Esophagus (tissue), 2 donors: ENCODE data around the gene CILP2. TPM values are rescaled to one million over a fixed set of nuclear protein-coding genes. Genes with fewer than 3 reads are reported as not detected.

Experiments
- H3K27ac ChIP-seq, 2 donors: one replicate each; pipeline ENCODE4 v1.5.1; 2013; ENCODE audit warnings: low read depth in 2 of 2, mild to moderate bottlenecking in 2 of 2, inconsistent platforms in 1 of 2, low read length in 1 of 2, moderate library complexity in 1 of 2
- H3K27me3 ChIP-seq, 2 donors: one replicate each; pipeline ENCODE4 v1.6.1; 2013; ENCODE audit warnings: low read length in 2 of 2, control low read depth in 1 of 2, mild to moderate bottlenecking in 1 of 2; ENCODE audit not compliant: insufficient read depth in 2 of 2, control insufficient read depth in 1 of 2
- H3K36me3 ChIP-seq, 2 donors: one replicate each; pipeline ENCODE4 v1.6.1; 2013; ENCODE audit warnings: low read length in 1 of 2; ENCODE audit not compliant: control insufficient read depth in 2 of 2, insufficient read depth in 2 of 2
- H3K4me1 ChIP-seq, 2 donors: one replicate each; pipeline ENCODE4 v1.6.1; 2013; ENCODE audit warnings: low read length in 1 of 2; ENCODE audit not compliant: control insufficient read depth in 2 of 2, insufficient read depth in 2 of 2
- H3K4me3 ChIP-seq, 2 donors: one replicate each; pipeline ENCODE4 v1.5.1; 2013; ENCODE audit warnings: low read length in 2 of 2, mild to moderate bottlenecking in 2 of 2, low read depth in 1 of 2, moderate library complexity in 1 of 2
- H3K9me3 ChIP-seq, 2 donors: one replicate each; pipeline ENCODE4 v1.6.1; 2013; ENCODE audit warnings: mild to moderate bottlenecking in 2 of 2, low read depth in 1 of 2, low read length in 1 of 2, moderate library complexity in 1 of 2; ENCODE audit not compliant: control insufficient read depth in 2 of 2, insufficient read depth in 1 of 2
- WGBS, 2 donors: extraction: QIAGEN DNeasy Blood & Tissue Kit; methylation state at CpG; one replicate each; pipeline ENCODE4 v1.1.7; 2013; 5-methylcytosine and 5-hydroxymethylcytosine counted together
- polyA plus RNA-seq, 2 donors: library from polyadenylated mRNA; stranded (reverse); fragments of 200-250 nt; gene quantifications; one replicate each; pipeline ENCODE4 v1.2.3, GENCODE V29; 2013
- donor health status: healthy with polysubstance abuse.
- donor health status: Bipolar disorder and iron deficiency.

Gene CILP2
- polyA plus RNA-seq, 2 donors: 0.01 to 0.02 TPM

GRCh38 chr19:19517235-19517619 is 20.8 kb upstream of the CILP2 start:
- Histone ChIP-seq H3K4me1 (peaks cover 0 to 11% of the 10 kb centered on the region in 2 donors), H3K36me3 (no peaks in the 10 kb centered on the region), H3K27ac (no peak overlapping the region), H3K27me3 (no peaks in the 10 kb centered on the region), H3K4me3 (peak overlapping the region in 1 of 2 donors; percentile 85), H3K9me3 (peaks cover 0 to 9% of the 10 kb centered on the region in 2 donors)
- 80 to 86% methylated on average over 10 of the region's 10 CpGs for WGBS, 2 donors

- Histone ChIP-seq H3K9me3 (no peaks in the 10 kb centered on the region), H3K36me3 (peaks cover 0 to 1% of the 10 kb centered on the region in 2 donors), H3K4me1 (no peaks in the 10 kb centered on the region), H3K27me3 (no peaks in the 10 kb centered on the region), H3K27ac (no peak overlapping the region), H3K4me3 (no peak overlapping the region)
- 77 to 85% methylated on average over 6 of the region's 6 CpGs for WGBS, 2 donors
Measured at GRCh38 chr19:19520989-19521388, 17.1 kb upstream of the CILP2 start.

GRCh38 chr19:19523177-19523576 is 14.9 kb upstream of the CILP2 start:
- no peaks in the 10 kb centered on the region for H3K9me3 ChIP-seq
- peaks cover 0 to 13% of the 10 kb centered on the region in 2 donors for H3K36me3 ChIP-seq
- H3K4me1 ChIP-seq: no peaks in the 10 kb centered on the region
- H3K4me3 ChIP-seq: no peak overlapping the region
- 86 to 92% methylated on average over 3 of the region's 3 CpGs for WGBS, 2 donors
- H3K27me3 ChIP-seq: no peaks in the 10 kb centered on the region
- no peak overlapping the region for H3K27ac ChIP-seq

GRCh38 chr19:19524053-19524452 is 14.0 kb upstream of the CILP2 start:
- peaks cover 0 to 16% of the 10 kb centered on the region in 2 donors for H3K36me3 ChIP-seq
- no peaks in the 10 kb centered on the region for H3K27me3 ChIP-seq
- WGBS, 2 donors: 89 to 94% methylated on average over 7 of the region's 7 CpGs
- H3K4me3 ChIP-seq: no peak overlapping the region
- H3K4me1 ChIP-seq: no peaks in the 10 kb centered on the region
- H3K9me3 ChIP-seq: no peaks in the 10 kb centered on the region
- H3K27ac ChIP-seq: no peak overlapping the region

- Histone ChIP-seq H3K36me3 (peaks cover 0 to 16% of the 10 kb centered on the region in 2 donors), H3K4me3 (no peak overlapping the region), H3K27me3 (no peaks in the 10 kb centered on the region), H3K27ac (no peak overlapping the region), H3K9me3 (no peaks in the 10 kb centered on the region), H3K4me1 (no peaks in the 10 kb centered on the region)
- 90 to 91% methylated on average over 23 of the region's 23 CpGs for WGBS, 2 donors
Measured at GRCh38 chr19:19525611-19526380, 12.3 kb upstream of the CILP2 start.

- Histone ChIP-seq H3K27ac (no peak overlapping the region), H3K36me3 (peaks cover 0 to 16% of the 10 kb centered on the region in 2 donors), H3K27me3 (no peaks in the 10 kb centered on the region), H3K4me1 (no peaks in the 10 kb centered on the region), H3K4me3 (no peak overlapping the region), H3K9me3 (no peaks in the 10 kb centered on the region)
- WGBS, 2 donors: 82 to 84% methylated on average over 28 of the region's 28 CpGs
Measured at GRCh38 chr19:19526581-19527370, 11.3 kb upstream of the CILP2 start.

DNA sequence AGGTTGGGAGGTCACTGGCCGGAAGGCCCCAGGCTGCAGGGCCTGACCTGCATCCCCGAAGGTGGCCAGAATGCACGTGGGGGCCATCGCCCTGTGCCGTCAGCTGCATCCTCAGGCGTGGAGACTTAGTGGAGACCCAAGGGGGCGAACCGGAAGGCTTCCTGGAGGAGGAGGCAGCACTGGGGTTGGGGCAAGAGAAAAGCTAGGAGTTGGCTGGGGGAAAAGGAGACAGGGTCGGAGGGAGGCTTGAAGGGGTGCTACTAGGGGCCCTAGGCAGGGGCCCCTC is 10.8 kb upstream of the CILP2 start:
- Histone ChIP-seq H3K4me3 (no peak overlapping the region), H3K36me3 (peaks cover 0 to 16% of the 10 kb centered on the region in 2 donors), H3K27ac (no peak overlapping the region), H3K4me1 (peaks cover 0 to 2% of the 10 kb centered on the region in 2 donors), H3K27me3 (no peaks in the 10 kb centered on the region), H3K9me3 (no peaks in the 10 kb centered on the region)
- WGBS, 2 donors: 94% methylated on average over 9 of the region's 9 CpGs

GRCh38 chr19:19527674-19528625 is 10.1 kb upstream of the CILP2 start:
- 92% methylated on average over 26 to 27 of the region's 27 CpGs for WGBS, 2 donors
- H3K4me3 ChIP-seq: no peak overlapping the region
- no peaks in the 10 kb centered on the region for H3K27me3 ChIP-seq
- peaks cover 0 to 16% of the 10 kb centered on the region in 2 donors for H3K36me3 ChIP-seq
- peaks cover 2% of the 10 kb centered on the region in 2 donors for H3K4me1 ChIP-seq
- no peaks in the 10 kb centered on the region for H3K9me3 ChIP-seq
- no peak overlapping the region for H3K27ac ChIP-seq

DNA sequence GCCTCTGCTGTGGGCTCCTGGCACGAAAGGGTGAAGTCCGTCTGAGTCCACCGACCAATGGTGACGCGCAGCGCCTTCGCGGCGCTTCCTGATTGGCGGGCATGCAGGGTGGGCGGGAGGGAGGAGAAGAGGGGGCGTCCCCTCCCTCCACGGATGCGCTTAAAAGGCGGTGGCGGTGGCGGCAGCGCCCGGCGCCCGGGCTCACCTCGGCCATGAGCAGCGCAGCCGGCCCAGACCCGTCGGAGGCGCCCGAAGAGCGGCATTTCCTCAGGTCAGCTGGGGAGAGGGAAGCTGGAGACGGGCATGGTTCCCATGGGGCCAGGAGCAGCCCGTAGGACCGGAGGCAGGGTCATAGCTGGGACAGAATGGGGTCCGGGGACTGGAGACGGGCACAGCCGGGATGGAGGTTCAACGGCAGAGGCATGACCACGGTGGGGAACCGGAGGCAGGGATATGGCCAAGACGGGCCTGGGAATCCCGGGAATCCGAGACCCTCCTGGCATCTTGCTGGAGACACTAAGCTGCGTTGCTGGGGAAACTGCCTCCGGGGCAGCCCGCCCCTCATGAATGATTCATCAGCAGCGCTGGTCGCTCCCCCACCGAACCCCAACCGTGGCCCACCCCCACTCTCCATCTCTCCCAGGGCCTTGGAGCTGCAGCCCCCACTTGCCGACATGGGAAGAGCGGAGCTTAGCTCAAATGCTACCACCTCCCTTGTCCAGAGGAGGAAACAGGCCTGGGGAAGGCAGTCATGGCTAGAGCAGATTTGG is 9.2 kb upstream of the CILP2 start, which contains the start of gene YJEFN3:
TSS of gene YJEFN3 (plus strand) at position 191 of the 770 bp plus-strand sequence. CDS start at position 213, 22 bp downstream.
- no peak within 1 kb of the TSS for H3K27ac ChIP-seq
- no peak within 1 kb of the TSS for H3K4me3 ChIP-seq
- H3K36me3 ChIP-seq: peaks cover 0 to 16% of the 10 kb centered on the region in 2 donors
- peaks cover 2% of the 10 kb centered on the region in 2 donors for H3K4me1 ChIP-seq
- WGBS, 2 donors: 60 to 65% methylated on average over 48 to 50 of the region's 50 CpGs
- H3K9me3 ChIP-seq: no peaks in the 10 kb centered on the region
- H3K27me3 ChIP-seq: no peaks in the 10 kb centered on the region
